K562 (cell line): Measurements from ENCODE around the gene MOK. TPM values are rescaled to one million over a fixed set of nuclear protein-coding genes. Genes with fewer than 3 reads are reported as not detected.

Experiments used
- ATAC-seq: fragments of 200-7000 bp; cut with Tn5 transposase; 3 replicates; pipeline ENCODE4 v1.9.1; 2020; ENCODE audit warnings: moderate library complexity
- BruUV-seq: library from RNA; stranded (reverse); fragments of 400-500 nt; replicated peaks from 2 replicates; lab custom pipeline; 2021; lab: Mats Ljungman, UMichigan
- CTCF ChIA-PET: fragments of 300-600 bp; formaldehyde crosslinking; extraction: SDS; loops from one replicate; lab custom pipeline; 2021; ENCODE audit warnings: low intra/inter-chr PET ratio; lab: Yijun Ruan, JAX
- POLR2A ChIA-PET: fragments of 300-600, 350-650 bp; sonication (Branson Sonifier 250); formaldehyde crosslinking; extraction: SDS; loops from one replicate; lab custom pipeline; 2021; ENCODE audit warnings: antibody characterized with exemption, inconsistent platforms; lab: Yijun Ruan, JAX
- DNase-seq, 4 experiments: peaks; one replicate each; pipeline versions ENCODE4 v3.0.0 to v3.0.0-alpha.2; 2011 to 2018; ENCODE audit warnings: low spot score in 3 of 4, mixed read lengths in 3 of 4; ENCODE audit errors: extremely low read depth in 1 of 4
- FAIRE-seq: peaks from 2 replicates; lab custom pipeline; 2011; peaks lifted over from hg19 to GRCh38; lab: Jason Lieb, UNC
- H2AFZ ChIP-seq: 2 replicates; pipeline ENCODE4 v1.6.0; 2011; ENCODE audit warnings: low read depth, low read length, control low read depth, inconsistent platforms
- H3K27ac ChIP-seq: fragments of 200-600 bp; 3 replicates; pipeline ENCODE4 v1.8.0; 2011; ENCODE audit warnings: low read depth, mild to moderate bottlenecking, control low read depth, inconsistent platforms, low read length, moderate library complexity, mixed read lengths; ENCODE audit errors: extremely low read depth
- H3K27me3 ChIP-seq, 2 experiments: fragments of 300-600 bp in 1 of 2; 2 replicates in 1 of 2; 3 replicates in 1 of 2; pipeline versions ENCODE4 v1.6.0 to v1.8.0; 2011; ENCODE audit warnings: inconsistent platforms in 2 of 2, low read length in 2 of 2, mild to moderate bottlenecking in 1 of 2, mixed read lengths in 1 of 2, moderate library complexity in 1 of 2; ENCODE audit not compliant: control insufficient read depth in 2 of 2, insufficient read depth in 2 of 2
- H3K36me3 ChIP-seq: fragments of 300-600 bp; 3 replicates; pipeline ENCODE4 v1.8.0; 2011; ENCODE audit warnings: mild to moderate bottlenecking, low read length, inconsistent platforms; ENCODE audit not compliant: control insufficient read depth, insufficient read depth
- H3K4me1 ChIP-seq, 2 experiments: fragments of 200-600 bp in 1 of 2; replicated peaks in 1 of 2; 2 replicates in 1 of 2; 3 replicates in 1 of 2; pipeline versions ENCODE4 v1.5.1 to v1.8.0; 2011; ENCODE audit warnings: inconsistent platforms in 2 of 2, low read length in 2 of 2, mild to moderate bottlenecking in 1 of 2, mixed read lengths in 1 of 2, moderate library complexity in 1 of 2; ENCODE audit not compliant: control insufficient read depth in 2 of 2, insufficient read depth in 2 of 2
- H3K4me2 ChIP-seq: 2 replicates; pipeline ENCODE4 v1.6.1; 2011; ENCODE audit warnings: low read length, control low read depth, inconsistent platforms, mixed read lengths; ENCODE audit not compliant: insufficient read depth
- H3K4me3 ChIP-seq: fragments of 200-600 bp; sonication (generic), shearing (Covaris generic); 2 replicates; pipeline ENCODE4 v1.5.1; 2016; ENCODE audit warnings: control low read depth, inconsistent platforms
- H3K79me2 ChIP-seq: fragments of 200-600 bp; 3 replicates; pipeline ENCODE4 v1.8.0; 2011; ENCODE audit warnings: low read length, inconsistent platforms; ENCODE audit not compliant: control insufficient read depth, insufficient read depth
- H3K9ac ChIP-seq, 2 experiments: 2 replicates each; pipeline versions ENCODE4 v1.6.0 to v1.6.1; 2011; ENCODE audit warnings: low read depth in 2 of 2, low read length in 2 of 2, control low read depth in 1 of 2, inconsistent platforms in 1 of 2, mild to moderate bottlenecking in 1 of 2, mixed read lengths in 1 of 2; ENCODE audit not compliant: insufficient read depth in 1 of 2
- H3K9me1 ChIP-seq: one replicate; pipeline ENCODE4 v1.6.0; 2011; ENCODE audit warnings: inconsistent platforms, mild to moderate bottlenecking, low read length, moderate library complexity; ENCODE audit not compliant: control insufficient read depth, insufficient read depth
- H3K9me3 ChIP-seq: replicated peaks from 2 replicates; pipeline ENCODE4 v1.5.1; 2011; ENCODE audit warnings: low read depth, low read length, inconsistent platforms; ENCODE audit not compliant: control insufficient read depth, insufficient read depth
- H4K20me1 ChIP-seq: replicated peaks from 2 replicates; pipeline ENCODE4 v1.6.1; 2011; ENCODE audit warnings: low read length, inconsistent platforms, mixed read lengths; ENCODE audit not compliant: control insufficient read depth, insufficient read depth
- ARNT ChIP-seq, 2 experiments: fragments of 450-650 bp; IDR thresholded peaks; 2 replicates each; pipeline ENCODE4 v1.6.1; 2016; ENCODE audit warnings: mild to moderate bottlenecking in 1 of 2
- CC2D1A ChIP-seq: fragments of 450-650 bp; IDR thresholded peaks from 2 replicates; pipeline ENCODE4 v1.6.1; 2017; ENCODE audit warnings: mild to moderate bottlenecking
- CXXC5 ChIP-seq: fragments of 250-450 bp; sonication (Bioruptor Pico); IDR thresholded peaks from 2 replicates; pipeline ENCODE4 v1.8.0; 2022; ENCODE audit warnings: inconsistent platforms, mild to moderate bottlenecking, moderate library complexity
- NCOA2 ChIP-seq, 2 experiments: fragments of 450-650 bp; IDR thresholded peaks; 2 replicates each; pipeline ENCODE4 v1.6.1; 2018; ENCODE audit warnings: mild to moderate bottlenecking in 2 of 2, moderate library complexity in 1 of 2; ENCODE audit not compliant: partially characterized antibody in 2 of 2
- POLR2AphosphoS2 ChIP-seq: IDR thresholded peaks from 2 replicates; pipeline ENCODE4 v1.6.1; 2012; ENCODE audit warnings: low read length, improper control_type of control experiment
- PYGO2 ChIP-seq: fragments of 450-650 bp; IDR thresholded peaks from 2 replicates; pipeline ENCODE4 v1.6.1; 2016; ENCODE audit warnings: mild to moderate bottlenecking, missing genetic modification characterization, moderate library complexity, missing compliant biosample characterization
- RBM14 ChIP-seq: fragments of 200-400 bp; formaldehyde crosslinking; IDR thresholded peaks from 2 replicates; pipeline ENCODE4 v1.6.1; 2018; ENCODE audit warnings: low read depth, mild to moderate bottlenecking, low read length, moderate library complexity, borderline replicate concordance; ENCODE audit not compliant: insufficient read depth
- RBM17 ChIP-seq: fragments of 200-400 bp; formaldehyde crosslinking; IDR thresholded peaks from 2 replicates; pipeline ENCODE4 v1.6.1; 2017; ENCODE audit warnings: low read depth, mild to moderate bottlenecking, low read length, borderline replicate concordance
- SMAD2 ChIP-seq: fragments of 150-350 bp; IDR thresholded peaks from 2 replicates; pipeline ENCODE4 v1.6.1; 2014; ENCODE audit warnings: low read depth, mild to moderate bottlenecking, low read length
- SMARCE1 ChIP-seq: fragments of 450-650 bp; IDR thresholded peaks from 2 replicates; pipeline ENCODE4 v1.7.1; 2016; ENCODE audit warnings: mild to moderate bottlenecking
- SRSF3 ChIP-seq: fragments of 200-400 bp; formaldehyde crosslinking; IDR thresholded peaks from 2 replicates; pipeline ENCODE4 v1.6.1; 2016; ENCODE audit warnings: mild to moderate bottlenecking, low read length, moderate library complexity; ENCODE audit not compliant: insufficient read depth
- YBX1 ChIP-seq: fragments of 450-650 bp; IDR thresholded peaks from 2 replicates; pipeline ENCODE4 v1.7.1; 2016; ENCODE audit warnings: mild to moderate bottlenecking
- ZNF584 ChIP-seq: fragments of 200-800 bp; sonication (Bioruptor generic); IDR thresholded peaks from 2 replicates; pipeline ENCODE4 v1.6.1; 2016; ENCODE audit warnings: low read depth, mild to moderate bottlenecking, missing genetic modification characterization, missing compliant biosample characterization
- WGBS: fragments of 100-300 bp; shearing (Covaris generic); methylation state at CpG from one replicate; pipeline ENCODE4 v1.1.6; 2016; ENCODE audit warnings: low coverage, mixed read lengths; ENCODE audit not compliant: insufficient coverage; ENCODE audit errors: missing lambda C conversion rate; 5-methylcytosine and 5-hydroxymethylcytosine counted together
- in situ Hi-C: fragments of 300-500 bp; cut with MboI; formaldehyde crosslinking; loops from 4 replicates; pipeline ENCODE4 v1.15.0; 2018; ENCODE audit warnings: inconsistent platforms, mixed read lengths
- intact Hi-C: fragments of 100-400 bp; cut with micrococcal nuclease; formaldehyde crosslinking; loops from 2 replicates; pipeline ENCODE4 v1.14.2; 2022
- polyA plus RNA-seq, 8 experiments: library from polyadenylated mRNA; depleted of rRNA in 4 of 8; stranded (reverse) in 5 of 8; unstranded in 3 of 8; fragments of >200 nt; fragmentation: Nextera tagmentation in 2 of 8; fragmentation: Illumina TruSeq in 1 of 8; extraction: Ambion mirVana in 2 of 8; extraction: Trizol in 1 of 8; gene quantifications; 2 replicates each; pipeline versions ENCODE4 v1.2.1 to v1.2.3, GENCODE V29; 2011 to 2014; ENCODE audit warnings: inconsistent platforms in 1 of 8, missing spikeins in 1 of 8
- total RNA-seq, 7 experiments: library from RNA; depleted of rRNA in 6 of 7; stranded (reverse); fragments of >200 nt in 6 of 7; fragmentation: Illumina TruSeq in 2 of 7; extraction: Trizol in 2 of 7; gene quantifications; 2 replicates each; pipeline versions ENCODE4 v1.2.1 to v1.2.3, GENCODE V29; 2011 to 2021; ENCODE audit warnings: low replicate concordance in 1 of 7
- TF ChIP-seq, protein P1 (sequence below): sonication (generic); formaldehyde crosslinking; IDR thresholded peaks from 2 replicates; pipeline ENCODE4 v1.8.0; 2023; ENCODE audit warnings: mild to moderate bottlenecking, missing genetic modification reagents
- TF ChIP-seq, protein P2 (sequence below): IDR thresholded peaks from 2 replicates; pipeline ENCODE4 v1.6.1; 2014; ENCODE audit warnings: antibody characterized with exemption
- TF ChIP-seq, protein P3 (sequence below): fragments of 250-450 bp; sonication (Bioruptor Pico); IDR thresholded peaks from 2 replicates; pipeline ENCODE4 v1.9.0; 2021; ENCODE audit warnings: mild to moderate bottlenecking
- TF ChIP-seq, protein P4 (sequence below): sonication (generic); formaldehyde crosslinking; IDR thresholded peaks from 2 replicates; pipeline ENCODE4 v1.8.0; 2022; ENCODE audit warnings: mild to moderate bottlenecking, low read depth, missing genetic modification reagents
- TF ChIP-seq, protein P5 (sequence below): fragments of 450-650 bp; IDR thresholded peaks from 2 replicates; pipeline ENCODE4 v1.6.1; 2016; ENCODE audit warnings: mild to moderate bottlenecking

The MOK gene
- total and polyA plus RNA-seq, 9 of the 15 experiments (the other 6 are each of a cell fraction or from before 2014, with no cell fraction given), result 1.3 to 8.4 (median 5.3) TPM

DNA sequence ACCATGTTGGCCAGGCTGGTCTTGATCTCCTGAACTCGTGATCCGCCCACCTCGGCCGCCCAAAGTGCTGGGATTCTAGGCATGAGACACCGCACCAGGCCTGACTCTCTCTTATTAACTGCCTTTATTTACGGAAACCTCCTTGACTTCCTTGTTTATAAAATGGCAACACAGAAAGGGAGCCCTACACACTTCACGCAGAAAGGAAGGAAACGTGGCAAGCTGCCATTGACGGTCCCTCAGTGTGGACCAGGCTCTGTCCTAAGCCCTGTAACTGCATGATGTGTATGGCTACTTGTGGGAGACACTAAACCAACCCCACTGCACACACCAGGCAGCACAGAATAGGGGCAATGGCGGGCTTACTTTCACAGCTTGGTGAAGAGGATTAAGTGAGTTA is 46.1 kb upstream of the MOK start:
- H3K4me2 ChIP-seq, result no peak overlapping the region
- H3K36me3 ChIP-seq, result peaks cover 50% of the 10 kb centered on the region
- no peak for TF ChIP-seq RBM14
- TF ChIP-seq CXXC5 (CRISPR knock-in tag), result no peak
- TF ChIP-seq CC2D1A, result no peak
- no peak for TF ChIP-seq SRSF3
- TF ChIP-seq, protein P1, sequence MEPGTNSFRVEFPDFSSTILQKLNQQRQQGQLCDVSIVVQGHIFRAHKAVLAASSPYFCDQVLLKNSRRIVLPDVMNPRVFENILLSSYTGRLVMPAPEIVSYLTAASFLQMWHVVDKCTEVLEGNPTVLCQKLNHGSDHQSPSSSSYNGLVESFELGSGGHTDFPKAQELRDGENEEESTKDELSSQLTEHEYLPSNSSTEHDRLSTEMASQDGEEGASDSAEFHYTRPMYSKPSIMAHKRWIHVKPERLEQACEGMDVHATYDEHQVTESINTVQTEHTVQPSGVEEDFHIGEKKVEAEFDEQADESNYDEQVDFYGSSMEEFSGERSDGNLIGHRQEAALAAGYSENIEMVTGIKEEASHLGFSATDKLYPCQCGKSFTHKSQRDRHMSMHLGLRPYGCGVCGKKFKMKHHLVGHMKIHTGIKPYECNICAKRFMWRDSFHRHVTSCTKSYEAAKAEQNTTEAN (CRISPR knock-in tag), result no peak
- no peak for TF ChIP-seq RBM17
- TF ChIP-seq SMARCE1, result no peak
- no peak for TF ChIP-seq POLR2AphosphoS2
- TF ChIP-seq, protein P2, sequence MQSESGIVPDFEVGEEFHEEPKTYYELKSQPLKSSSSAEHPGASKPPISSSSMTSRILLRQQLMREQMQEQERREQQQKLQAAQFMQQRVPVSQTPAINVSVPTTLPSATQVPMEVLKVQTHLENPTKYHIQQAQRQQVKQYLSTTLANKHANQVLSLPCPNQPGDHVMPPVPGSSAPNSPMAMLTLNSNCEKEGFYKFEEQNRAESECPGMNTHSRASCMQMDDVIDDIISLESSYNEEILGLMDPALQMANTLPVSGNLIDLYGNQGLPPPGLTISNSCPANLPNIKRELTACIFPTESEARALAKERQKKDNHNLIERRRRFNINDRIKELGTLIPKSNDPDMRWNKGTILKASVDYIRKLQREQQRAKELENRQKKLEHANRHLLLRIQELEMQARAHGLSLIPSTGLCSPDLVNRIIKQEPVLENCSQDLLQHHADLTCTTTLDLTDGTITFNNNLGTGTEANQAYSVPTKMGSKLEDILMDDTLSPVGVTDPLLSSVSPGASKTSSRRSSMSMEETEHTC, result no peak
- TF ChIP-seq, protein P3, sequence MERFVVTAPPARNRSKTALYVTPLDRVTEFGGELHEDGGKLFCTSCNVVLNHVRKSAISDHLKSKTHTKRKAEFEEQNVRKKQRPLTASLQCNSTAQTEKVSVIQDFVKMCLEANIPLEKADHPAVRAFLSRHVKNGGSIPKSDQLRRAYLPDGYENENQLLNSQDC, result no peak
- TF ChIP-seq SMAD2, result no peak
- TF ChIP-seq, protein P4, sequence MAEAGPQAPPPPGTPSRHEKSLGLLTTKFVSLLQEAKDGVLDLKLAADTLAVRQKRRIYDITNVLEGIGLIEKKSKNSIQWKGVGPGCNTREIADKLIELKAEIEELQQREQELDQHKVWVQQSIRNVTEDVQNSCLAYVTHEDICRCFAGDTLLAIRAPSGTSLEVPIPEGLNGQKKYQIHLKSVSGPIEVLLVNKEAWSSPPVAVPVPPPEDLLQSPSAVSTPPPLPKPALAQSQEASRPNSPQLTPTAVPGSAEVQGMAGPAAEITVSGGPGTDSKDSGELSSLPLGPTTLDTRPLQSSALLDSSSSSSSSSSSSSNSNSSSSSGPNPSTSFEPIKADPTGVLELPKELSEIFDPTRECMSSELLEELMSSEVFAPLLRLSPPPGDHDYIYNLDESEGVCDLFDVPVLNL, result no peak
- no peak for TF ChIP-seq ARNT (IDR thresholded peaks at IDR 0.05)
- TF ChIP-seq, protein P5, sequence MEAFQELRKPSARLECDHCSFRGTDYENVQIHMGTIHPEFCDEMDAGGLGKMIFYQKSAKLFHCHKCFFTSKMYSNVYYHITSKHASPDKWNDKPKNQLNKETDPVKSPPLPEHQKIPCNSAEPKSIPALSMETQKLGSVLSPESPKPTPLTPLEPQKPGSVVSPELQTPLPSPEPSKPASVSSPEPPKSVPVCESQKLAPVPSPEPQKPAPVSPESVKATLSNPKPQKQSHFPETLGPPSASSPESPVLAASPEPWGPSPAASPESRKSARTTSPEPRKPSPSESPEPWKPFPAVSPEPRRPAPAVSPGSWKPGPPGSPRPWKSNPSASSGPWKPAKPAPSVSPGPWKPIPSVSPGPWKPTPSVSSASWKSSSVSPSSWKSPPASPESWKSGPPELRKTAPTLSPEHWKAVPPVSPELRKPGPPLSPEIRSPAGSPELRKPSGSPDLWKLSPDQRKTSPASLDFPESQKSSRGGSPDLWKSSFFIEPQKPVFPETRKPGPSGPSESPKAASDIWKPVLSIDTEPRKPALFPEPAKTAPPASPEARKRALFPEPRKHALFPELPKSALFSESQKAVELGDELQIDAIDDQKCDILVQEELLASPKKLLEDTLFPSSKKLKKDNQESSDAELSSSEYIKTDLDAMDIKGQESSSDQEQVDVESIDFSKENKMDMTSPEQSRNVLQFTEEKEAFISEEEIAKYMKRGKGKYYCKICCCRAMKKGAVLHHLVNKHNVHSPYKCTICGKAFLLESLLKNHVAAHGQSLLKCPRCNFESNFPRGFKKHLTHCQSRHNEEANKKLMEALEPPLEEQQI, result no peak
- no peak for TF ChIP-seq YBX1
- no peak for TF ChIP-seq PYGO2
- TF ChIP-seq ZNF584, result no peak
- TF ChIP-seq NCOA2 (IDR thresholded peaks at IDR 0.05; ENCODE audit: partially characterized antibody in 2 of 2), result no peak
- CTCF ChIA-PET, result no interaction called here
- WGBS, result 93% methylated on average over 10 of the region's 10 CpGs
- H2AFZ ChIP-seq, result no peak overlapping the region
- ATAC-seq (no peak), FAIRE-seq (no peak), DNase-seq (no peak)
- H4K20me1 ChIP-seq, result no peaks in the 10 kb centered on the region
- in situ Hi-C loops, result no loop called here
- H3K27ac ChIP-seq, result no peak overlapping the region
- H3K9me3 ChIP-seq, result no peaks in the 10 kb centered on the region
- intact Hi-C loops, result no loop called here
- no peak overlapping the region for H3K9ac ChIP-seq
- no TSS peak for BruUV-seq
- POLR2A ChIA-PET, result interaction anchor here (0.8 to 1.5 kb wide), 2 partner anchors 10 to 25 kb away, joined by 3 to 4 read pairs; no protein-coding TSS in a partner anchor
- no peaks in the 10 kb centered on the region for H3K27me3 ChIP-seq
- no peaks in the 10 kb centered on the region for H3K4me1 ChIP-seq
- H3K9me1 ChIP-seq, result no peaks in the 10 kb centered on the region
- no peaks in the 10 kb centered on the region for H3K79me2 ChIP-seq
- H3K4me3 ChIP-seq, result no peak overlapping the region
